GOT3 (cell line): Measurements from ENCODE around the gene RORB.

Experiments used
- DNase-seq: peaks from one replicate; lab custom pipeline; 2025; ENCODE audit warnings: mixed read lengths; lab: John Stamatoyannopoulos, UW

RORB gene

GRCh38 chr9:74719306-74719705 is 222.2 kb downstream of the RORB start:
- no peak for DNase-seq

- no peak for DNase-seq
Measured at GRCh38 chr9:74721696-74722660, 224.8 kb downstream of the RORB start.

GRCh38 chr9:74724317-74724716 is 227.2 kb downstream of the RORB start:
- no peak for DNase-seq

GRCh38 chr9:74726581-74726980 is 229.4 kb downstream of the RORB start:
- DNase-seq: no peak

- no peak for DNase-seq
Measured at GRCh38 chr9:74728176-74728575, 231.0 kb downstream of the RORB start.

GRCh38 chr9:74729136-74729695 is 232.1 kb downstream of the RORB start:
- no peak for DNase-seq

GRCh38 chr9:74735761-74736160 is 238.6 kb downstream of the RORB start:
- no peak for DNase-seq

- DNase-seq: no peak
Measured at GRCh38 chr9:74736646-74737045, 239.5 kb downstream of the RORB start.

- DNase-seq: no peak
Measured at GRCh38 chr9:74742191-74742790, 245.2 kb downstream of the RORB start.
